SIG-M5 treated with dmso at 0.1 percent for 504 hours (cell line): ENCODE data around the gene ZNF444.

Experiments used
- DNase-seq: peaks from one replicate; lab custom pipeline; 2025; ENCODE audit not compliant: unreplicated experiment; lab: John Stamatoyannopoulos, UW

ZNF444 gene

DNA sequence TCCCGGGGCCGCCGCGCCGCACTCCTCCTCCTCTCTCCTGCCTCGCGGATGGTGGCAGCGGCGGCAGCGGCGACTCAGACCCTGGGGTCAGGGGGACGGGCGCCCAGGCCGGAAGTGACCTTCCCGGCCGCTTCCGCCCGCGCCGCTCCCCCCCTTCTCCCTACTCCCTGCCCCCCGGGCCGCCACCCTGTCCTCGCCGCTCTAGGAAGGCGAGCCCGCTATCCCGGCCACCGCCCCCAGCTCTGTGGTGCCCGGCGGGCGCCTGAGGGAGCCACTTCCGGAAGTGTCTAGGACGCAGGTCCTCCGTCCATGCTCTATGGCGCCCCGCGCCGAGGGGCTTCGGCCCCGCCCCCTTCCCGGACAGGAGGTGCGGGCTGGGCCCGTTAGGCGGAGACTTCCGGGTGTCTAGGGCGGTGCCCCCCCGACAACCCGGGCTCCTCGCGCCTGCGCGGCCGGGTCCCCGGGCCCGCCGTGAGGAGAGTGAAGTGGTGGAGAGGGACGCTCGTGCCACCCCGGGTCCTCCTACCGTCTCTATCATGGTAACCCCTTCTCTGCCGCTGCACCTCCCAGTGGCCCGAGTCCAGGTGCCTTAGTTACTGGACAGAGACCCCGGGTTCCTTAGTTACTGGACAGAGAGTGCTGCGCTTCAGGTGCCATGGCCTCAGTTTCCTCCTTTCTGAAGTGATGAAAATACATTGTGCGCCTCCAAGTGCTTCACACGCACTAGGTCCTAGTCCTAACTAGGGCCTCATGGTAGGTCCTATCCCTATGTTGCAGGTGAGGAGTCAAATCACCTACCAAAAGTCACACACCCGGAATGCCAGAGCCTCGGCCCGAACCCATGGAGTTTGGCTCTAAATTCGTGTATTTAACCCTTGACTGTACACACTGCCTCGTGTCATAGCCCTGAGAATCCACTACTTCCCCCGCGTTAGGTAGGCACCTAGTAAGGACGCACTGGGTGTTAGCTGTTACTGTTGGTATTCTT, 19.6 kb upstream of the ZNF444 start, which contains the start of gene ZNF787:
ZNF787 (minus strand) TSS at position 116 of the 988 bp plus-strand sequence. CDS start 18,078 bp downstream, outside the sequence.
- peak; percentile 91 for DNase-seq

DNA sequence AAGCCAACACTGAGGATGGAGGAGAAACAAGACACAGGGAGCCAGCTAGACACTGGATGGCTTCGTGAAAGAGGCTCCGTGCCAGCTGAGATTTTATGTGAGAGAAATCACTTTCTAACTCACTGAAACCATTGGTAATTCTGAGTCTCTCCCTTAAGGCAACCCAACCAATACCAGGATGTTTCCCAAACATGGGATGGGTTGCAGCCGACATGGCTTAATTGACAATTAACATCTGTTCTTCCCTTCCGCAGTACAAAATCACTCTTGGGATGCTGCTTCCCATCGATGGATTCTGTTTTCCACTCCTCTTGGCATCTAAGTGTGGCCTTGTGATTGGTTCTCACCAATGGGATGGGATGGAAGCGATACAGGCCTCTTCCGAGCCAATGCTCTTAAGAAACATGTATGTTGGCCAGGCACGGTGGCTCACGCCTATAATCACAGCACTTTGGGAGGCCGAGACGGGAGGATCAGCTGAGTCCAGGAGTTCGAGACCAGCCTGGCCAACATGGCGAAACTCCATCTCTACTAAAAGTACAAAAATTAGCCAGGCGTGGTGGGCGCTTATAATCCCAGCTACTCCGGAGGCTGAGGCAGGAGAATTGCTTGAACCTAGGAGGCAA, 17.7 kb upstream of the ZNF444 start:
- DNase-seq, result no peak

GRCh38 chr19:56124578-56124977, 16.5 kb upstream of the ZNF444 start:
- DNase-seq, result no peak

DNA sequence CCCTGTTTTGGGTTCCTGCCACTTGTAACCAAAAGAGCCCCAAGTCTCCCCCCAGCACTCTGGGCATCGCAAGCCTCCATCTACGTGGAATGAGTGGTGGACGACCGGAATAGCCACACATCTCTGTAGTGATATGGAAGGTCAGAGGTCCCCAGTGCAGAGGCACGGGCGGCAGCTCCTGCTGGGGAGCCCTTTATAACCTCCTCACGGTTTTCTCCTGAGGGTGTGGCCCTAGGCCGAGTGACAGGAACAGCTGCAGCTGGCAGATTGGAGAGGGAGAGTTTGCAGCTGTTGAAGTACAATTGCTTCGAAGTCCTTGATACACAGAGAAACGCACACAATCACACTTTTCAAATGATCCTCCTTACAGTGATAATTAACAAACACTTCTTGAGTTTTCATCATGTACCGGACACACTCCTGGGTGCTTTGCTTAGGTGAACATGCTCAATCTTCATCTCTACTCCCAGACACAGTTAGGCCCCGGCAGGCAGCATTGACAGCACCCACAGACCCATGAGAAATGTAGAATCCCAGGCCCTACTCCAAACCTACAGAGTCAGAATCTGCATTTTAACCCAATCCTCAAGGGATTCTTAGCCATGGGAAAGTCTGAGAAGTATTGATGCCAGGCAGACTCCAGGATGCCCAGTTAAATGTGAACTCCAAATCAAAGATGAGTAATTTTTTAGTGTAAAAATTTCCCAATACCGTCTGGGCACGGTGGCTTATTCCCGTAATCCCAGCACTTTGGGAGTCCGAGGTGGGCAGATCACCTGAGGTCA, 15.1 kb upstream of the ZNF444 start:
- no peak for DNase-seq

DNA sequence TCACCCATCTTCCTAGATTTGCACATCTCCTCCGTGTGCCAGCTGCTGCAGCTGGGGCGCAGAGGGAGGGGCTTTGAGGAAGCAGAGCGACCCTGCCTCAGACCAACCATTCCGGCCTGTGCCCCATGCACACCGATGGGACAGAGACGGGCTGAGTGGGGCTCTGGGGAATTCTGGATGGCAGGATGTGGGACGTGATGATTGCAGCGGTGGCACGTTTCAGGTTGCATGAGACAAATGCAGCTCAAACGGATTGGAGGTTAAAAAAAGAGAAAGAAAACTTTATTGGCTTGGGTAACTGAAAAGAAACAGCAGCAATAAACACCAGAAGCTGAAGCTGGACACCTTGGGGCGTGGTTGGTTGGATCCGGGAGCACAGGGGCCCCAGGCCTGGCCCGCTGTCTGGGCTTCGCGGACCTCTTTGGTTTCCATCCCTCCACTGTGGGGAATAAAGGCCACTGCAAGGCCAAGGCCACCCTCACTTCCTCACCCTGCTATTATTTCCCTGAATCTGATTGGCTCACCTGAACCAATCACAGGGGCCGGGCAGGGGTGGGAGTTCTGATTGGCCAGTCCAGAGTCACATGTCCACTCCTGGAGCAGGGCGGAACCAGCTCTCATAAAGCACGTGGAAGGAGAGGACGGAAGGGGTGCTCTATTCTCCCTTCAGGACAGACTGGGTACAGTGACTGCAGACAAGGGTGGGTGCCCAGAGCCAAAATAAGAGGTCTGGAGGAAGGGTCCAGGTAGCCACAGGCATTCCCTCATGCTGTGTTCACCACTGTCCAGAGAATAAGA, 13.9 kb upstream of the ZNF444 start:
- DNase-seq, result no peak

GRCh38 chr19:56130006-56130405, 11.1 kb upstream of the ZNF444 start:
- DNase-seq, result no peak

DNA sequence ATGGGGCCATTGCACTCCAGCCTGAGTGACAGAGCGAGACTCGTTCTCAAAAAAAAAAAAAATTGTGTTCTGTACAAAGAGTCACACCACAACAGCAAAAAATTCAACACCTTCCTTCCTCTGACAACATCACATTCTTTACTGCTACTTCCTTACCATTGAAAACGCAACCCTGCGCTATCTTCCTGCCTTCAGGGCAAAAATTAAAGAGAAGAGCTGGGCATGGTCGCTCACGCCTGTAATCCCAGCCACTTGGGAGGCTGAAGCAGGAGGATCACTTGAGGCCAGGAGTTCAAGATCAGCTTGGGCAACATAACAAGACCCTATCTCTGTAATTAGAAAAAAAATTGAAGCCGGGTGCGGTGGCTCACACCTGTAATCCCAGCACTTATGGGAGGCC, 9.4 kb upstream of the ZNF444 start:
- DNase-seq, result no peak

GRCh38 chr19:56132316-56132822, 8.7 kb upstream of the ZNF444 start:
- DNase-seq, result no peak

GRCh38 chr19:56133858-56134653, 7.0 kb upstream of the ZNF444 start:
- DNase-seq, result peak; percentile 78

- no peak for DNase-seq
Measured at GRCh38 chr19:56134654-56134921, 6.5 kb upstream of the ZNF444 start.

DNA sequence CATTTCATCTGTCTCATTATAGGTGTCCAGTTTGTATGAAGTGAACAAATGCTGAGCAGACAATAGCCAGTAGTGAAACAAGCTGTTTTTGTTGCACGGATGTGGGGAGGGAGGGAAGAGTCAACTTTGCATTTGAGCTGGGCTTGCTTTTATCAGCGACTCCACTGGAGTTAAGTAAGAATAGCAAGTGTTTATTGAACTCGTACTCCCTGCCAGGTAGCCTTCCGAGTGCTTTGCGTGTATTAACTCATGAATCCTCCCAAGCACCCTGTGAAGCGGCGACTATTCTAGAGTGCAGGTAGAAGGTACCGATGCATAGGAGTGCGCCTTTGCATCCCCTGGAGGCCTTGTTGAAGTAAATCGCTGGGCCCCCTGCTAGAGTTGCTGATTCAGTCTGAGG, 4.7 kb upstream of the ZNF444 start:
- no peak for DNase-seq

DNA sequence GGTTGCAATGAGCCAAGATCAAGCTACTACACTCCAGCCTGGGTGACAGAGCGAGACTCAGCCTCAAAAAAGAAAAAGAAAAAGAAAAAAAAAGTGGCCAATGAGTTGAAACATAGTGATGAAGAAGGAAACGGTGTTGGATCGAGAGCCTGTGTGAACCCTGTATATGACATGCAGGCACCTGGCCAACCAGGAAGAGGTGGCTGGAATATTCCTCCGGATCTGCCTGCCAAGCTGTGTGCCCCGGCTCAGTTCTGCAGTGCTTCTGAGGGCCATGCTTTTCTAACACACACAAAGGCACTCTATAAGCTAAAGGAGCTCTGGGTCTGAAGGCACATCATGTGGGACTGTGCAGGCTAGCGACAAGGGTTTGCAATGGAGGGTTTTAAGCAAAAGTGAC, 3.7 kb upstream of the ZNF444 start:
- DNase-seq, result no peak

DNA sequence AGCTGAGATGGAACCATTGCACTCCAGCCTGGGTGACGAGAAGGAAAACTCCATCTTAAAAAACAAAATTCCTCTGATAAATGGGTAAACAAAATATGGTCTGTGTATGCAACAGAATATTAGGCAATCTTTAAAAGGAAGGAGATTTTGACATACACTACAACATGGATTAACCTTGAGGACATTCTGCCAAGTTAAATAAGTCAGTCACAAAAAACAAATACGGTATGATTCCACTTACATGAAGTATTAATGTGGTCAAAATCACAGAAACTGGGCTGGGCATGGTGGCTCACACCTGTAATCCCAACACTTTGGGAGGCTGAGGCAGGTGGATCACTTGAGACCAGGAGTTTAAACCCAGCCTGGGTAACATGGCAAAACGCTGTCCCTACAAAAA, 3.0 kb upstream of the ZNF444 start:
- DNase-seq, result no peak

DNA sequence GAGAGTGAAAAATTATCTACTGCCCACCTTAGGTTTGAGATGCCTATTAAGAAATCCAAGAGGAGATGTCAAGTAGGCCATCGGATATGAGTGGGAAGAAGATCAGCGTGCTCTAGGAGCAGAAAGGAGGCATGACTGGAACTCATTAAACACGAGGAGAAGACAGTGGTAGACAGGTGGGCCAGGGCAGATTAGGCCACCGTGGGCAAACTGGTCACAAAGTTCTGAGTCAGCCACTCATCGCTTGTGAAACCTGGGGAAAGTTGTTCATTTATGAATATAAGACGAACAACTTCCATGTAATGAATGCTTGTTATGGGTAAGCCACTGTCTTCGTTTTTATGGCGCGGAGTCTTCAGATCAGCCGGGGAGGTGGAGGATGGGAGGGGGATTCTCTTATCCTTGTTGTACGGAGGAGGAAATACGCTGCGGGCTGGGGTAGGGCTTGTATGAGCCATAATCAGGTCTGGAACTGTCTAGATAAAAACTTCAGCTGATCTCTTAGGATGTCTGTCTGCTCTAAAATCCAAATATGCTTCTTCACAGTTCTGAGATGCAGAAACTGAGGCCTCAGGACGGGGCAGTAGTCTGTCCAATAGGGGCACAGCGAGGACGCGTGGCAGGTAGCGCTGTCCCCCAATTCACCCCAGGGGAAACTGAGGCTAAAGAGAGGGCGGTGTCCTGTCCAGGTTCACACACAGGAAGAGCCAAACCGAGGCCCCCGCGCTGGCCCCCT, 1.1 kb upstream of the ZNF444 start:
- no peak for DNase-seq

DNA sequence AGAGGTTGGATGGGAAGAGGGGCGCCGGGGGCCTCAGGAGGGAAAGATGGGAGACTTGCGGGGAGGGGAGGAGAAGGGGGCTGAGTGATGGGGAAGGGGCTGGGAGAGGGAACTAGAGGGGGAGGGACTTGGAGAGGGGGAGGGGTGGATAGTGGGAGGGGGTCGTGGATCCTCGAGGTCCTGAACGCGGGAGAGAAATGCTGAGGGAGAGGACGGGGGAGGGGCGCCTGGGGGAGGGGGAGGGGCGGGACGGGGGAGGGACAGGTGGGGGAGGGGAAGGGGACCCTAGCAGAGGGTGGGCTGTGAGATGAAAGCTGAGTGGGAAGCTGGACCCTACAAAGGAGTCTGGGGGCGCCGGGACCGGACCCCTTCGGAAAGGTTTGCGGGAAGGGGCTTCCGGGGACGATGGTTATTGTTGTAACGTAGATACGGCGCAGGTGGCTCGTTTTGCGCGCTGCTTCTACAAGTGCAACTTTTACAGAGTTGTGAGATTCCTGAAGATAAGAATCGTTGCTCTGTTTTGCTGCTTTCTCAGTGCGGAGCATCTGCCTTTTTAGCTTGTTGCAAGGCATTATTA, 418 bp downstream of the ZNF444 start:
- DNase-seq, result no peak

DNA sequence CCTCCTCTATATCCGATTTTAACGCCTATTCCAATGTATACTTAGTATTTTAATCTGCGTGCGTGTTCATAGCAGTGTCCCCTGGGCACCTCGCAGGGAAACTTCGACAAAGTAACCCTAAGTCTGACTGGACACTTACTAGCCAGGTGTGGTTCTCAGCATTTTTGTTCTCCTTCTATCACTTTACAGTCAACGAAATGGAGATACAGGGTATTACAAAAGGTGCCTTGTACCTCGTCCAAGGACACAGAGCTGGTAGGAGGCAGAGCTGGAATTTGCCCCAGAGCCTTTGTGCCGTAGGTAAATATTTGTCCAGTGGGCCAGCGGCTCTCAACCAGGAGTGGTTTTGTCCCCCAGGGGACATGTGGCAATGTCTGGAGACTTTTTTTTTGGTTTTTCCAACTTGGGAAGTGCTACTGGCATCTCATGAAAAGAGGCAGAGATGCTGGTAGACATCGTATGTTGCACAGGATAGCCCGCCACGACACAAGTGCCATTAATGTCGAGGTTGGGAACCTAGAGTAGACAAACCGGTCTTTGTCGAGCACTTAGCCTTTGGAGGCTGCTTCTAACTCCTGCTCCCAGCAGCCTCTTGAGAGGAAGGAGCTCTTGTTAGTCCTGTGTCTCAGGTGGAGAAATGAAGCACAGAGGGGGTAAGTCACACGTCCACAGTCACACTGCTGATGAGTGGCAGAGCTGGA, 1.1 kb downstream of the ZNF444 start:
- DNase-seq, result peak; percentile 33

- no peak for DNase-seq
Measured at GRCh38 chr19:56142897-56143434, 1.9 kb downstream of the ZNF444 start.

DNA sequence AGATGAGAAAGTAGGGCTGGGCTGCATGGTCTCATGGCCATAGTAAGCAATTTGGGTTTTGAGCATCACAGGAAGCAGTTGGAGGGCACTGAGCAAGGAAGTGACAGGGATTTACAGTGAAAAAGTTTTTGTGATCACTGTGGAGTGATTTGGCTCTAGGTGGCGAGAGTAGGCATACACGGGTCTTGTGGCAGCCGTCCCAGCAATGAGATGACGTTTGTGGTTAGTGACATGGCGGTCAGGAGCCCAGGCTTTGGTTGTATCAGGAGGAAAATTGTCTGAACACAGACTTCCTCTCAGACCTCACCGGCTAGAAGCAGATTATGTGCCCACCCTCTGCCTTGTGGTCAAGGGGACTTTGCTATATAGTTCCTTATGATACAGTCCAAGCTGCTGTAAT, 3.3 kb downstream of the ZNF444 start:
- DNase-seq, result no peak
